NCI-H1105 treated with DMSO at 0.1 percent for 48 hours (cell line): Measurements from ENCODE around the gene ANK3.

Experiments
- DNase-seq: peaks from one replicate; lab custom pipeline; 2025; lab: John Stamatoyannopoulos, UW

Gene ANK3

GRCh38 chr10:60389413-60390025, at the start of gene ANK3:
TSS of gene ANK3 (minus strand) at chr10:60389875. CDS start at chr10:60389538, 337 bp downstream.
- DNase-seq, result no peak

- peak; percentile 34 for DNase-seq
These were observed 44.9 kb upstream of the ANK3 start for GRCh38 chr10:60434418-60435046.

- DNase-seq, result no peak
These were observed 44.0 kb upstream of the ANK3 start for GRCh38 chr10:60433684-60434083.

DNA sequence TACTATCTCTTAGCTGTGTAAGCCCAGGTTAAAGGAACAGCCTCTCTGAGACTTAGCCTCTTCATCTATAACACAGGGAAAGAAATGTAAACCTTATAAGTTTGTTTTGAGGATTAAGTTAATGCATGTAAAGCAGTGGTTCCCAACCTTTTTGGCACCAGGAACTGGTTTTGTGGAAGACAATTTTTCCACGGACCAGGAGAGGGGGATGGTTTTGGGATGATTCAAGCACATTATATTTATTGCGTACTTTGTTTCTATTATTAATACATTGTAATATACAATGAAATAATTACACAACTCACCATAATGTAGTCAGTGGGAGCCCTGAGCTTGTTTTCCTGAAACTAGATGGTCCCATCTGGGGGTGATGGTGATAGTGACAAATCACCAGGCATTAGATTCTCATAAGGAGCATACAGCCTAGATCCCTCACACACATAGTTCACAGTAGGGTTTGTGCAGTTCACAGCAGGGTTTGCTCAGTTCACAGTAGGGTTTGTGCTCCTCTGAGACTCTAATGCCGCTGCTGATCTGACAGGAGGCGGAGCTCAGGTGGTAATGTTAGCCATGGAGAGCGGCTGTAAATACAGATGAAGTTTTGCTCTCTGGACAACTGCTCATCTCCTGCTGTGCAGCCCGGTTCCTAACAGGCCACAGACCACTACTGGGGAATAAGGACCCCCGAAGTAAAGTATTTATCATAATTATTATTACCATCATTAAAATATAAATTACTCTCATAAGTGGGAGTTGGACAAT, 41.3 kb upstream of the ANK3 start:
- DNase-seq, result no peak

DNA sequence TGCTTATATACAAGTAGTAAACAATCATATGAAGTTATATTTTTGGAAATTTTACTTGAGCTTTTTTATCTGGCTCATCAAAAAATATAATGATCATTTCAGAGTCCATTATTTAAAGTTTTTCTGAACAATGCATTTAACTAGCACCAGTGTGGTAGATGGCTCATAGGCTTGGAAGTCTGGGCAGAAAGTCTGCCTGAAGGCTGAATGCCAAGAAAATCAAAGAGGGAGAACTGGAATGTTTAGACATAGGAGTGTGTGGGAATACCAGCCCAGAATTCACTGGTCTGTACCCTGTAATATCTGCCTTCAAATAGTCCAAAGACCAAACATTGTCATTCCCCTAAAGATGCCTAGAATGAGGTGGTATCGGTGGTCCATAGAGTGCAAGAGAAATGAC, 40.3 kb upstream of the ANK3 start:
- no peak for DNase-seq

DNA sequence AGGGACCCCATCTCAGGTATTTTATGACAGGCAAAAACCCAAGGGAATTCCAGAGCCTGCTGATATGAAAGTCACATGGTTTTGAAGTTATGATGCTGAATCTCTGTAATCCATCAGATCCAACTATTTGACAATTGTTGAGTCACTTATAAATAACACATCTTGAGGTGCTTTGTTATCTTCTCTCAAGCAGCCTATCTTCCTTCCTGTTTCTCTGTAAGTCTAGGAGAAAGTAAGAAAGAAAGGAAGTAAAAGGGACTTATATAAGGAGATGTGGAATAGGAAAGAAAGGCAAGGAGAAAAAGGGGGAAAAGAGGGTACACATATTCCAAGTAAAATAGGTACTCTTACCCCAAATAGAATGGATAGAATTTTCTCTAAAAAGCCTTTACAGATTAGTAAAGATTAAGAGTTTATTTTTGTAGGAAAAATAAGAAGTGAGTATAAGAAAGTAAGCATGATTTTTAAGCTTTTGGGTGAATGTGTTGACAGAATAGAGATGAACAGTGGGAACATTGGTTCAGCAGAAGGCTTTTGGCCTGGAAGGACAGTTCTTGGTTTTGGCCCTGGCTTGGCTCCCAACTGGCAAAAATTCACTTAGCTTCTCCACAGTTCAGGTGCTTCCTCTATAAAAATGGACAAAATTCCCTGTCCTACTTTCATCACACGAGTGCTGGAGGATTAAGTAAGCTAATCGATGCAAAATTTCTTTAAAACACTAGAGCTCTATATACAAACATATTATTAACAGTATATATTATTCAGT, 39.6 kb upstream of the ANK3 start:
- DNase-seq, result no peak

GRCh38 chr10:60428387-60428737, 38.7 kb upstream of the ANK3 start:
- no peak for DNase-seq

- DNase-seq, result no peak
These were observed 38.2 kb upstream of the ANK3 start for GRCh38 chr10:60427709-60428386.

DNA sequence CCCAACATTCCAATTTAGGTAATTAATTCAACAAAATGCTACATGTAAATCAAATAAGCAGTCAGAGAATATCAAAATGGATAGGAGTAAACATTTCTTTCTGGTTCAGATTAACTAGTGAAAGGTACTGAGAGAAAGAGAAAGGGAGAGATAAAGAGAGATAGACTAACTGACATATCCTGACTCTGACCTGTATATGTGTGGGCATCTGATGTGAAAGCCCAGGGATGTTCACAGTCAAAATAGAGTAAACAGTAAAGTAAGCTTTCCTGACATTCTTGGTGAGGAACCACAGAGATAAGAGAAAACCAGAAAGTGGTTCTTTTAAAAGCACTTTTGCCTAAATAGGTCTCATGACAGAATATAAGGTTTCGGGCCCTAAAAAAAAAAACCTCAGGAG, 37.5 kb upstream of the ANK3 start:
- no peak for DNase-seq

GRCh38 chr10:60426425-60426824, 36.8 kb upstream of the ANK3 start:
- no peak for DNase-seq

DNA sequence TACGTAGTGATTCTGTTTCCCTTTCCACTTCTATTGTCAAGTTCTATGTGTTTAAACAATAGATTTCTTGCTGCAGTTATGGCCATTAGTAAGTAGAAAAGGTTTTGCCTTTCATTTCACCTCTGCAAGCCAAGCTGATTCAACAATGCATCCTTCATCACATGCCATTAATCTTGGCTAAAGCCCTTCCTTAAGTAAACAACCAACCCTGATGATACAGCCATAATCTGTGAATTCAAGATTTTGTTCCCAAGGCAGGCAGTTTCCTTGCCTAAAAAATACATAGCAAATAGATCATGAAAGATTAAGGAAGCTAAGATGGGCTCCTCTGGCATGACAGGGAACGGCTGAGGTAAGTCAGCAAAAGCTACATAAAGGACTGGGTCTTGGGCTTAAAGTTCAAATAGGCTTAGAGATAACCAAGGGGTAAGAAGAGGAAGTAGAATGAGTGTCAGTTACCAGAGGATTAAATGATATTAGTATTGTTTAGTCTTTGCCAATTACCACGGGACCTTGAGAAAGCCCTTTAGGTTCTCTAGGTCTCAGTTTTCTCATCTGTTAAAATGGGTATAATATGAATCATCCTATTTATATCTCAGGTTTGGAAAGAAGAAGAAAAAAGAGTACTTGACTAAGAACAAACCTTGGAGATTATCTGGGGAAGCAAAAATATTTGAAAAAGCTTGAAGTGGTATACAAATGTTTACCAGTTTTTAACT, 35.9 kb upstream of the ANK3 start:
- DNase-seq, result no peak

DNA sequence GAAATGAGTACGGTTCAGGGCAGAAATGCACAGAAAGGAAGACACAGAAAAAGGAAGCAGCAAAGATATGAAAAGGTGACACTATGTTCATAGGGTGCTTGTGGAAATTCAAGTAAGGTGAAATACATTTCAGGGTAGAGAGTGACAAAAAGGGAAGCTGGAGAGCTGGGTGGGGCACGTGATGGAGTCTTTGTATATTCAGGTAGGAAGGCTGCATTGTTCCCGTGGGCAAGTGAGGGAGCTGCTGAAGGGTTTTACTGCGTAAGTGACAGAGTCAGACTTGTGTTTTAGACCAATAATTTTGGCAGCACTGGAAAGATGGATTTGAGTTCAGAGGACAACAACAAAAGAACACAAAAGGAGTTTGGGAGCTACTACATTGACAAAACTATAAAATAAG, 35.3 kb upstream of the ANK3 start:
- no peak for DNase-seq

DNA sequence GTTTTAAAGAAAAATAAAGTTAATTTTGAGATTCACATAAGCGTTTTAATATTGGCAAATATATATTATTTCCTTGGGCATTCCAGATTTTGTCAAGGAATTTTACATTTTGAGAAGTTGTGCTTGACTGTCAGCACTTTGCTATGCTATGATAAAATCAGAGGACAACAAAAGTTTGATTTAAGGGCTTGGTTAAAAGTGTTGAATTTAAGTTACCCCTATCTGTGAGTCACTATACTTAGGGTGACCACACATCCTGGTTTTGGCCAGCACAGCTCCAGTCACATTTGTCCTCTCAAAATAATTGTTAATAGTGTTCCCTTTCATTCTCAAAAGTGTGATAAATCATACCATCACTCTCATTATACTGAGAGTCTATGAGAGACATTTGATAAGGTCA, 34.2 kb upstream of the ANK3 start:
- no peak for DNase-seq

GRCh38 chr10:60422809-60423208, 33.1 kb upstream of the ANK3 start:
- no peak for DNase-seq

- DNase-seq, result no peak
These were observed 31.6 kb upstream of the ANK3 start for GRCh38 chr10:60420991-60421894.

DNA sequence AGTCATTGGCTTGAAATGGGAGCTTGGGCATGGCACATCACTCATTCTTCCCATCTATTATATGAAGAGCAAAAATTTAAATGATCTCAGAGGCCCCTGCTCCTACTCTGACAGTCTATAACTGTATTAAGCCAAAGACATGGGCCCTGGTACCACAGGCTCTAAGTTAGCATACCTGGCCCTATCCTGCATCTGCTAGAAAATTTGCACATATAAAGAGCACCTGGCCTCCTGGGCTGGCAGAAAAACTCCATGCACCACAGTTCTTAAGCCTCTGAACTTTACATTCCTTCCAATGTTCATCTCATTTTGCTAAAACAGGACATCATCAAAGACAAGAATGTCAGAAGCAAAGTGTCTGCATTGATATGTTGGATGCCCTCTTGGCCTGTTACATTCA, 29.6 kb upstream of the ANK3 start:
- DNase-seq, result no peak

GRCh38 chr10:60417901-60418300, 28.2 kb upstream of the ANK3 start:
- DNase-seq, result no peak

GRCh38 chr10:60417024-60417423, 27.3 kb upstream of the ANK3 start:
- DNase-seq, result no peak

DNA sequence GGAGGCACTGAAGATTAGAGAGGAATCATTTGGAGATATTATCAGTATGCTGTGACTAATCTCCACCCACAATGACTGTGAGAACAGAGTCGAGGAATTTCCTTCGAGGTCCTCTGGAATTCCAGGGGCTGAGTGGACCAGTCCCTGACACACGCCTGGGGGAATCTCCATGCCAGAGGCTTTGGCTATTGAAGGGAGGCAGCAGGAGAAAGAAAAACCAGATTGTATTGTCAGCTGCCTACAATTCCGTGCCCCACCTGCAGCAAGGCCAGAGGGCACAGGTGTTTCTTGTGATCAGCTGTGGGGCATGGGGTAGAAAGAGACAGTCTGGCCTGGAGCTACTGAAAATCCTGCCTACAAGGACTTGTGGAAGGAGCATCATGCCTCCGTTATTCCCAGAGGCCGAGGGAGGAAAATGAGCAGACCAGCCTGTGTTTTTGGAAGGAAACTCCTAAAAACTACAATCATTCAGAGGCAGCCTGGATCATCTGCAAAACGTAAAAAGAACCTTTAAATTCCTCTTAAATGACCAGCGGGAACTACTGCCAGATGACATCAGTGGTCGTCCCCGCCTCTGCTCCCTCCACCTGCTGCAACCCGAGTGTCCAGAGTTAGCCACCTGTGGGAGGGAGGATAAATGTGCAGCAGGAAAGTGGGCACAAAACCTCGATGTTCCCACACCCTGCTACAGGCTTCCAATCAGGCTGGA, 25.4 kb upstream of the ANK3 start:
- no peak for DNase-seq

GRCh38 chr10:60414111-60414510, 24.4 kb upstream of the ANK3 start:
- no peak for DNase-seq
